DMS79 (cell line): ENCODE results near the gene MAN2B2.
"Not testable (repeated sequence)": the region's sequence is repeated elsewhere in the genome, so short reads cannot be mapped to it uniquely, and the experiment has no call there.

Experiments used
- DNase-seq: peaks from one replicate; lab custom pipeline; 2025; lab: John Stamatoyannopoulos, UW

Gene MAN2B2

DNA sequence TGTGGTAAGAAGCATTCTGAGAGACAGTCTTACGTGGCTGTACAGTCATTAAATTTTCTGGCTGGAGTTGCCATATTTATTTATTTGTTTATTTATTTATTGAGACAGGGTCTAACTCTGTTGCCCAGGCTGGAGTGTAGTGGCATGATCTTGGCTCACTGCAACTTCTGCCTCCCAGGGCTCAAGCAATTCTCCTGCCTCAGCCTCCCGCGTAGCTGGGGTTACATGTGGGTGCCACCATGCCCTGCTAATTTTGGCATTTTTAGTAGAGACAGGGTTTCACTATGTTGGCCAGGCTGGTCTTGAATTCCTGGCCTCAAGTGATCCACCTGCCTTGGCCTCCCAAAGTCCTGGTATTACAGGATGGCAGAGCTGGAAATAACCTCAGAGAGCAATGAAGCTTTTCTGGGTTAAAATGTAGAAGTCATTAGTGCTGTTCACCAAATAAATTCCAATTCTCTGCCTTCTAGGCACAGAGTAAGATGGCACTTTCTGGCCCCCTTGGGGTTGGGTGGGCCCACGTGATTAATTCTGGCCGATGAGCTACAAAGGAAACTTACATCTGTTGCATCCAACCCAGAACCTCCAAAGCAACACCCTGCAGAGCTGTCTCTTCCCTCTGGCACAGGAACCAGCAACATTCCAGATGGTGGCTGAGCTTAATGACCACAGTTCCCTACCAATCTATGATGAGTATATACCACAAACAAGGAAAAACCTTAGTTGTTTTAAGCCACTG, 70.0 kb downstream of the MAN2B2 start:
- DNase-seq: no peak

DNA sequence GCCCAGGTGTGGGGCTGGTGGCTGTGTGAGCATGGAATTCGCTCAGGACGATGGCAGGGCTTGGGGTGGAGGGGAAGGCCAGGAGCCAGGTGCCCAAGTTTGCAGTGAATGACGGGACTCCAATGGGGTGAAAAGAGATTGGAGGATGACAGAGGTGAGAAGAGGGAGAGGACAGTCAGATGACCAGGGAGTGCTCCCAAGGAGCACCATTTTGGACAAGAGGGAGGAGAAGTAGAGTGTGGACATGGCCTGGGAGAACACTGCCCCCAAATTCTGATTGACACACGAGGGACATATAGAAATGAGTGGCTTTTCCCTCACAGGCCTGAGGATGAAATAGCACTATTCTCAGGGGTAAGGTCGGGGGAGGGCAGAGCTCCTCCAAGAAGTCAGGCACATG, 72.2 kb downstream of the MAN2B2 start:
- no peak for DNase-seq

DNA sequence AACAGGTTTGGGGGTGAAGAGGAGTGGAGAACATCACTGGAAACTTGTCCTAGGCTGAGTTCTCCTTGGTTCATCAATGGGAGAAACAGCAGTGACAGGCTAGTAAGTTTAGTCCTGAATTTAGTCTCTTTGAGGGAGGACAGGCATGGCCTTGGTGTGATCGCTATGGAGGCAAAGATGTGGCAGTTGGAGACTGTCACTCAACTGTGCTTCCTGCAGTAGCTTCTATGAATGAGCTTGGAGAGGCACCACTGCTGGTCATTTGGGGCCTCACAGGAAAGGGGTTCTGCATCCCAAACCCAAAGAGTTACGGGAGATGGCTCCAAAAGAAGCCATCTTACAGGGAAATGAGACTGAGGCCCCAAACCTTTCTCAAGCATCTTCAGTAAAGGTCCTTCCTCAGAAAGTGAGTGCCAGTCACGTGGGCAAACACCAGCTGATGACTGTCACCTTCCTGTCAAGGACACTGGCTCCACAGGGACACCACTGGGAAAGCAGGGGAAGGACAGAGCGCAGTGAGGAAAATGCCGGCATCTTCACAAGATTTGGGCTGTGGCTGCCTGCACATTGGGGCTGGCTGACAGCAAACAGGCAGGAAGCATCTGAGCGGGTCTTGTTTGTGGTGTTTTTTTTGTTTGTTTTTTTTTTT, 72.7 kb downstream of the MAN2B2 start:
- no peak for DNase-seq

DNA sequence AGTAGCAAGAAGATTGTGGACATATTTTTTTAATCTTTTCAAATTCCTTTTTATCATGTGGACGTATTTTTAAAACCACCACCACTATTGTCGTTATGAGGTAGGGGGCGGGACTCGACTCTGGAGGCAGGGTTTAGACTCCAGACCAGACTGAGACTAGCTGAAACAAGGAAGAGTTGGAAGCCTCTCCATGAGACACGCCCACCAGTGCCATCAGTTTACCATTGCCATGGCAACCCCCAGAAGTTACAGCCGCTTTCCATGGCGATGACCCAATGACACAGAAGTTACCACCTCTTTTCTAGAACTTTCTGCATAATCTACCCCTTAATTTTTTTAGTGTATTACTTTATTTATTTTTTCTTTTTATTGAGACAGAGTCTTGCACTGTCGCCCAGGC, 74.2 kb downstream of the MAN2B2 start:
- no peak for DNase-seq

- not testable (repeated sequence) for DNase-seq
Observed at GRCh38 chr4:6654211-6654610, 79.2 kb downstream of the MAN2B2 start.

GRCh38 chr4:6655291-6655690, 80.3 kb downstream of the MAN2B2 start:
- not testable (repeated sequence) for DNase-seq

DNA sequence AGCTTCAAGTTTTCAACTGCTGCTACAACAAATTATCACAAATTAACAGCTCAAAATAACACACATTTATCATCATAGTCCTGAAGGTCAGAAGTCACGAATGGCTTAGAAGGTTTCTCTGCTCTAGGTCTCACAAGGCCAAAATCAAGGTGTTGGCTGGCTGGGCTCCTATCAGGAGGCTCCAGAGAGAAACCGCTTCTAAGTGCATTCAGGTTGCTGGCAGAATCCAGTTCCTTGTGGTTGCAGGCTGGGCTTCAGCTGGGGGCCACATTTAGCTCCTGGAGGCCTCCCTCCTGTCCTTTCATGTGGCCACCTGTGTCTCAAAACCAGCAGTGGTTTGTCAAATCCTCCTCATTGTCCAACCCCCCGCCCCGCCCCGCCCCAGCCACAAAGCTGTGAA, 80.9 kb downstream of the MAN2B2 start:
- DNase-seq: no peak

DNA sequence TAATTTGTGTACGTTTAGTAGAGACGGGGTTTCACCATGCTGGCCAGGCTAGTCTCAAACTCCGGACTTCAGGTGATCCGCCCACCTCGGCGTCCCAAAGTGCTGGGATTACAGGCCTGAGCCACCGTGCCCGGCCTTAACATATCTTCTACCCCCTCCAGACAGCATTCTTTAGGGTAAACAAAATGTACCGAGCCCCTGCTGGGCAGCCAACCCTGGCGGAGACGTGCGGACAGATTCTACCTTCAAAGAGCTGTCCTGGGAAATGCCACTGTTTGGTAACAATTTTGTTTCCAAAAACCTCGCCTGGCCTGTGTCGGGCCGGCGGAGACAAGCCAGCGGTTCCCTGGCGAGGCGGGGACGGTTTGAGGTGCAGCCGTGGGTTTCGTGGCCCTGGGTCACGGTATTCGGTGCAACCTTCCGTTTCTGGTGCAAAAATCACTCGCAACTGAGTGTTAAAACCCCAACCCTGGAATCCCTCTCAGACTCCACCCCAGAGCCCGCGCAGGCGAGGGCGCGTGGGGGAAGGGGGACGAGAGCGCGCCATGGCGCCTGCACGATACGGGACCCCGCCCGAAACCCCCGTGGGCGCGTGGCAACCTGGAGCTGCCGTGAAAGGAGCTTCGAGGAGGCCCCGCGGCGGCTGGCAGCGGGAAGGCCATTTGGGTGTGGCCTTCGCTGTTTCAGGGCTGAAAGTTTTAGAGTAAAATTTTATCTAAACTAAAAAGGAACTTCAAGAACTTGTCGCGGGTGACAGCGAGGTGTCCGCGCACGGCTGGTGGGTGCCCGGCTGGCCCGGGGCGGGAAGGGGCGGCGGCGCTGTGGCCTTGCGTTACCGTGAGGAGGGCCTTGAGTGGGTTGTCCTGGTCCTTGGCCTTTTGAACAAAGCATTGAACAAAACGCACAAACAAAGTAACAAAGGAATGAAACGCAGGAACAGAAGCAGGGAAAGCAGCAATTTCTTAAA, 82.5 kb downstream of the MAN2B2 start:
- DNase-seq: no peak

- no peak for DNase-seq
Observed at GRCh38 chr4:6658209-6658595, 83.2 kb downstream of the MAN2B2 start.

DNA sequence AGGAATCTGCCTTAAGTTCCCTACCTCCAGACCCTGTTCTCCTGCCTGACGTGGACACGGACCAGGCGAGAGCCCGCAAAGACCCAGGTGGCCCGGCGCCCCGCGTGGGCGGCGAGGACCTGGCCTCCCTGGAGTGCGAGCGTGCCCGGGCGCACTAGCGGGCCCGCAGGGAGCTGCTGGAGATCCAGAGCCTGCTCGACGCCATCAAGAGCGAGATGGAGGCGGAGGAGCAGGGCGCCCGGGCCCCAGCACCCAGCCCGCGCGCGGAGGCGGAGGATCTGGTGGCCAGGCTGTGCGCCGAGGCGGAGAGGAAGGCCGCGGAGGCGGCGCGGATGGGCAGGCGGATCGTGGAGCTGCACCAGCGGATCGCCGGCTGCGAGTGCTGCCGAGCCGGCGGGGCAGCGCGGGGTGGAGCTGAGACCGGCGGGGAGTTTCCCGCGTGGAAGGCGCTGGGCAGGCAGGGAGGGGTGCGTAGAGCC, 83.6 kb downstream of the MAN2B2 start:
- DNase-seq: no peak

DNA sequence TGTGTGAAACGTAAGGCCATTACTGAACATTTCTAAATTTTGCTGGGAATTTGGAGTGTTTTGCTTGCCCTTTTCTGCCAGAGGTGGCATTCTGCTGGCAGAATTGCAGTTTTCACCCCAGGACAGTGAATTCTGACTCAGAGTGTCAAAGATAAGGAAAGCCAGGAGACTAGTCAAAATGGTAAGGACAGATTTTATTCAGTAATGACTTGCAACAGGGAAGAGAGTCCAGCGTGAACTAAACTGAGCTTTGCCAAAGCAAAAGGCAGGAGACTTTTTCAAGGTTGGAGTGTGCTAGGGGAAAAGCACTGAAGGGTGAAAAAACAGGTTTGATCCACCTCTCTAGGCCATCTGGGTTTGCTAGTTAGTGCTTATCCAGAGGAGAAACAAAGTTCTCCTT, 84.9 kb downstream of the MAN2B2 start:
- DNase-seq: no peak

DNA sequence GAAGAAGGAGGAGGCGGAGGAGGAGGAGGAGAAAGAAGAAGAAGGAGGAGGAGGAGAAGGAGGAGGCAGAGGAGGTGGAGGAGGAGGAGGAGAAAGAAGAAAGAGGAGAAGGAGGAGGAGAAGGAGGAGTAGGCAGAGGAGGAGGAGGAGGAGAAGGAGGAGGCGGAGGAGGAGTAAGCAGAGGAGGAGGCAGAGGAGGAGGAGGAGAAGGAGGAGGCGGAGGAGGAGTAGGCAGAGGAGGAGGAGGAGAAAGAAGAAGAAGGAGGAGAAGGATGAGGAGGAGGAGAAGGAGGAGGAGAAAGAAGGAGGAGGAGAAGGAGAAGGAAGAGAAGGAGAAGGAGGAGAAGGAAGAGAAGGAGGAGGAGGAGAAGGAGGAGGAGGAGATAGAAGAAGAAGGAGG, 85.4 kb downstream of the MAN2B2 start:
- no peak for DNase-seq

DNA sequence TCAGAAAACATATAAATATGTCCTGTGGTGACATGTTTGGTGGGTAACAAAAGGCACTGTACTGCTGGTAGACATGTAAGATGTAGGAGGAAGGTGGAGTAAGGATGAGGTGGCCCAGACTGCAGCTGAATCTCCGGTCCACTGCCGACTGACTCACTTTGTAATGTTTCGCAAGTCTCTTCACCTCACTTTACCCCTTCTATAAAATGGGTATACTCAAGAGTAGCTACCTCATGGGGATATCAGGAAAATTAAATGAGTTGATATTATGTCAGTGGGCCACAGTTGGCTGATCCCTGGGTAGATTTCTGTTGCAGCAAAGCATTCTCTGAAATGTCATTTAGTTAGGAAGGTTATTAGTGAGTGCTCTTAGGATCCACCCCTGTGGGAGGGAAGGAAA, 87.6 kb downstream of the MAN2B2 start:
- DNase-seq: no peak

DNA sequence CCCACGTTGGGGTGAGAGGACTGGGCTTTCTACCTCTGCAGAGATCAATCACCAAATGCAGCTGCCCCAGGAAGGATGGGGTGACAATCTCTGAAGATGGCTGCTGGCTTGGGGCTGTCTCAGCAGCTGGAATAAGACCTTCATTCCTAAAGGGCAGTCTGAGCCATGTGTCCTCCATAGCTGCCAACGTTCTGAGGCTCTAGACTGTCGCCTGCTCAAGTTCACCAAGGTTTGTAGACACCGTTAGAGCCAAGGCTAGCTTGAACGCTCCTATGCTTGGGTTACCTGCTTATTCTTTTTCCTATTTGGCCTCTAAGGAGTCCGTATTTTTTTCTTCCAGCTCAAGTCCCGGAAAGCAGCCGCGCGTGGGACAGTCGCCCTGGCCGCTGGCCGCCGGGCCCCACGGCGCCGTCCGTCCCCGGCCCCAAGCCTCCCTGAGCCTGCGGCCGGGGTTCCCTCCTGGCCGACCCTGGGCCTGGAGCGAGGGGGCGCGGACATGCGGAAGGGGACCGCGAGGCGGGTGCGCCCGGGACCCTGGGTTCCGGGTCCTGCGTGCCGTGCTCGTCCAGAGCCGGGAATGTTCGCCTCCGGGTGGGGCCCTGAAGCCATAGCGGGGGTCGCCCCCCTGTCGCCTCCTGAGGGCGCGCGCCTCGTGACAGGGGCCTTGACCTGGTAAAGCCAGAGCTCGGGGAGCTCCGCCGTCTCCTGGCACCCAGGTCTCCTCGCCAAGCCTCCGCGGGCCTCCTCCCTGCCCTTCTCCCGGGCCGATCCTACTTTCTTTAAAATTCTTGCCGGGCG, 88.8 kb downstream of the MAN2B2 start:
- no peak for DNase-seq

DNA sequence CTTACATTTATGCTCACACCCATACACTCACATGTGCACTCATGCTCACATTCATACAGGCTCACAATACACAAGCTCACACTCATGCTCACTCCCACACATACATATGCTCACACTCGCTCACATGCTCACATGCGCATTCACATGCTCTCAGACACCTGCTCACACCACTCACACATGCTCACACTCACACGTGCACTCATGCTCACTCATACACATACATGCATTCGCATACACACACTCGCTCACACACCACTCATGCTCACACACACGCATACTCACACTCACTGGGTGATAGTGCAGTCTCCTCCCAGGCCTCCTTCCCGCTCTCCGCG, 90.3 kb downstream of the MAN2B2 start:
- no peak for DNase-seq

GRCh38 chr4:6668391-6668790, 93.4 kb downstream of the MAN2B2 start:
- DNase-seq: no peak

DNA sequence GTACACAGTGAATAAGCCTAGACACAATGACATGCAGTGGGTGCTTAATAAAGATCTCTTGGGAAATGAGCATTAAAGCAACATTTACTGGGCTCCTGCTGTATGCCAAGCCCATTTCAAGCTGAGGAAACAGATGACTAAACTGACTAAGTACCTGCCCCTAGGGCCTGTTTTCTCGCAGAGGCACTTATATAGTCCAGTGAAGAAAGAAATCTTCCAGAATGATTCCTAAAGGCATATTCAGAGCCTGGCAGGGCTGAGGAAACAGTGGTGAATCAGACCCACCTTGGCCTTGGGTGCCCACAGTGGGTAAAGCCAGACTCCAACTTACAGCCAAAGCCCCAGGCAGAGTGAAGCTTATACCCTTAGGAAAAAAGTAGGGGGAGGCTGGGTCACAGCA, 96.7 kb downstream of the MAN2B2 start:
- DNase-seq: no peak

DNA sequence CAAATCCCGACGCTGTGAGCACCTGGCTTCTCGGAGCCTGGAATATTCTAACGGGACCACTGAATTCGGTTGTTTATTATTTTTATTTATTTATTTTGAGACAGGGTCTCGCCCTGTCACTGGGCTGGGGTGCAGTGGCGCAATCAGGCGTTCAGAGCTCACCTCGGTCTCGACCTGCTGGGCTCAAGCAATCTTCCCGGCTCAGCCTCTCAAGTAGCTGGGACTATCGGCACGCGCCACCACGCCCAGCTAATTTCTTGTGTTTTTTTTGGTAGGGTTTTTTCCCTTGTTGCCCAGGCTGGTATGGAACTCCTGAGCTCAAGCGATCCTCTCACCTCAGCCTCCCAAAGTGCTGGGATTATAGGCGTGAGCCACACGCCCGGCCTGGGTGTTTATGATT, 97.1 kb downstream of the MAN2B2 start:
- no peak for DNase-seq

GRCh38 chr4:6672541-6673190, 97.7 kb downstream of the MAN2B2 start:
- DNase-seq: not testable (repeated sequence)
